A673 (cell line): ENCODE data around the gene GOSR2. TPM values are rescaled to one million over a fixed set of nuclear protein-coding genes. Genes with fewer than 3 reads are reported as not detected.

Experiments
- BruUV-seq: library from RNA; stranded (reverse); fragments of 400-500 nt; replicated peaks from 2 replicates; lab custom pipeline; 2021; lab: Mats Ljungman, UMichigan
- CTCF ChIA-PET: fragments of 300-600 bp; sonication (Branson Sonifier 250); formaldehyde crosslinking; loops from one replicate; lab custom pipeline; 2022; ENCODE audit warnings: antibody characterized with exemption; lab: Charles Lee
- POLR2A ChIA-PET: fragments of 300-600 bp; sonication (Branson Sonifier 250); formaldehyde crosslinking; loops from one replicate; lab custom pipeline; 2022; ENCODE audit warnings: antibody characterized with exemption; ENCODE audit not compliant: low non-redundant PET; lab: Charles Lee
- DNase-seq: peaks from one replicate; pipeline ENCODE4 v3.0.0-alpha.2; 2015; ENCODE audit warnings: low spot score
- H3K27ac ChIP-seq: fragments of 200-600 bp; sonication (generic); 2 replicates; pipeline ENCODE4 v1.5.1; 2016; ENCODE audit warnings: mixed run types, low read depth, mild to moderate bottlenecking, mixed read lengths, antibody characterized with exemption, low read length; ENCODE audit not compliant: poor library complexity, severe bottlenecking
- H3K27me3 ChIP-seq: fragments of 200-600 bp; sonication (generic); replicated peaks from 2 replicates; pipeline ENCODE4 v1.6.1; 2017; ENCODE audit warnings: mixed run types, low read depth, mild to moderate bottlenecking, mixed read lengths, antibody characterized with exemption, low read length; ENCODE audit not compliant: insufficient read depth, poor library complexity
- H3K36me3 ChIP-seq: fragments of 200-600 bp; sonication (generic); 2 replicates; pipeline ENCODE4 v1.6.1; 2016; ENCODE audit warnings: mixed run types, mild to moderate bottlenecking, mixed read lengths, antibody characterized with exemption, low read length; ENCODE audit not compliant: insufficient read depth, poor library complexity, severe bottlenecking
- H3K4me1 ChIP-seq: fragments of 200-600 bp; sonication (generic); 2 replicates; pipeline ENCODE4 v1.6.1; 2017; ENCODE audit warnings: mixed run types, mild to moderate bottlenecking, mixed read lengths, antibody characterized with exemption, low read length; ENCODE audit not compliant: insufficient read depth, poor library complexity, severe bottlenecking
- H3K4me3 ChIP-seq: fragments of 200-600 bp; sonication (generic); 2 replicates; pipeline ENCODE4 v1.5.1; 2016; ENCODE audit warnings: low read depth, mixed run types, mild to moderate bottlenecking, mixed read lengths, low read length; ENCODE audit not compliant: poor library complexity, severe bottlenecking
- H3K9me3 ChIP-seq: fragments of 200-600 bp; sonication (generic); 2 replicates; pipeline ENCODE4 v1.6.1; 2016; ENCODE audit warnings: mixed run types, low read depth, mild to moderate bottlenecking, mixed read lengths, antibody characterized with exemption, low read length; ENCODE audit not compliant: poor library complexity, severe bottlenecking
- CTCF ChIP-seq: fragments of 300-800, 200-600 bp; sonication (generic); conservative IDR thresholded peaks from 2 replicates; pipeline ENCODE4 v1.5.1; 2017; ENCODE audit warnings: low read depth, mild to moderate bottlenecking, antibody characterized with exemption, low read length, moderate library complexity, mixed read lengths
- EZH2 ChIP-seq: fragments of 200-600 bp; sonication (generic); IDR thresholded peaks from 2 replicates; pipeline ENCODE4 v1.6.1; 2017; ENCODE audit warnings: borderline replicate concordance, low read depth, mild to moderate bottlenecking, mixed read lengths, antibody characterized with exemption, low read length; ENCODE audit not compliant: poor library complexity, severe bottlenecking
- intact Hi-C: fragments of 100-400 bp; cut with micrococcal nuclease; formaldehyde crosslinking; loops from one replicate; pipeline ENCODE4 v1.10.0; 2022; ENCODE audit not compliant: unreplicated experiment
- total RNA-seq: library from RNA; stranded (reverse); gene quantifications from 2 replicates; pipeline ENCODE4 v1.2.3, GENCODE V29; 2021

GOSR2 gene
- total RNA-seq, 1 experiment from 2014 or later, result 34.5 TPM

- BruUV-seq, result no TSS peak
- DNase-seq, result no peak
- Histone ChIP-seq H3K9me3 (no peaks in the 10 kb centered on the region), H3K4me1 (no peaks in the 10 kb centered on the region), H3K4me3 (no peak overlapping the region), H3K36me3 (no peaks in the 10 kb centered on the region), H3K27me3 (peaks cover 34% of the 10 kb centered on the region), H3K27ac (no peak overlapping the region)
- ChIA-PET POLR2A (no interaction called here), CTCF (interaction anchor here (0.5 kb wide), 1 partner anchor 1135 kb away, joined by 5 read pairs; no protein-coding TSS in a partner anchor)
- intact Hi-C loops, result no loop called here
- TF ChIP-seq EZH2, result no peak
- no peak for TF ChIP-seq CTCF
These were observed 59.6 kb downstream of the GOSR2 start for GRCh38 chr17:46982577-46982976.

- CTCF ChIA-PET, result no interaction called here
- Histone ChIP-seq H3K9me3 (no peaks in the 10 kb centered on the region), H3K27ac (no peak overlapping the region), H3K27me3 (peaks cover 22% of the 10 kb centered on the region), H3K4me3 (no peak overlapping the region), H3K4me1 (no peaks in the 10 kb centered on the region), H3K36me3 (no peaks in the 10 kb centered on the region)
- no peak for TF ChIP-seq CTCF
- TF ChIP-seq EZH2, result no peak
- no peak for DNase-seq
- POLR2A ChIA-PET, result no interaction called here
- intact Hi-C loops, result no loop called here
- BruUV-seq, result no TSS peak
These were observed 60.8 kb downstream of the GOSR2 start for GRCh38 chr17:46983782-46984181.

- intact Hi-C loops, result no loop called here
- no peak overlapping the region for H3K4me3 ChIP-seq
- POLR2A ChIA-PET, result no interaction called here
- DNase-seq, result no peak
- H3K27me3 ChIP-seq, result peaks cover 16% of the 10 kb centered on the region
- CTCF ChIA-PET, result no interaction called here
- no peak overlapping the region for H3K27ac ChIP-seq
- H3K36me3 ChIP-seq, result no peaks in the 10 kb centered on the region
- no peak for TF ChIP-seq CTCF
- TF ChIP-seq EZH2, result no peak
- H3K9me3 ChIP-seq, result no peaks in the 10 kb centered on the region
- BruUV-seq, result no TSS peak
- no peaks in the 10 kb centered on the region for H3K4me1 ChIP-seq
These were observed 61.4 kb downstream of the GOSR2 start for GRCh38 chr17:46984341-46984740.
